WTC11 (cell line): Measurements from ENCODE around the gene CPT1B. TPM values are rescaled to one million over a fixed set of nuclear protein-coding genes. Genes with fewer than 3 reads are reported as not detected.

Experiments
- ATAC-seq: fragments of 200-7000 bp; cut with Tn5 transposase; 2 replicates; pipeline ENCODE4 v1.10.0; 2021; ENCODE audit warnings: mild to moderate bottlenecking, moderate library complexity
- CTCF ChIA-PET: fragments of 300-600 bp; sonication (Branson Sonifier 250); formaldehyde crosslinking; loops from one replicate; lab custom pipeline; 2021; ENCODE audit warnings: antibody characterized with exemption; lab: Charles Lee
- POLR2A ChIA-PET: fragments of 350-600 bp; sonication (Branson Sonifier 250); formaldehyde crosslinking; loops from one replicate; lab custom pipeline; 2021; ENCODE audit warnings: antibody characterized with exemption; lab: Charles Lee
- DNase-seq: peaks from one replicate; pipeline ENCODE4 v3.0.0; 2021; ENCODE audit warnings: low spot score
- H3K27ac Mint-ChIP-seq: 2 replicates; pipeline ENCODE4 v1.8.0; 2021; ENCODE audit warnings: mixed read lengths
- H3K27me3 Mint-ChIP-seq: 2 replicates; pipeline ENCODE4 v1.8.0; 2021; ENCODE audit warnings: low read depth, mild to moderate bottlenecking, moderate library complexity, mixed read lengths
- H3K36me3 Mint-ChIP-seq: 2 replicates; pipeline ENCODE4 v1.8.0; 2021; ENCODE audit warnings: mixed read lengths
- H3K4me1 Mint-ChIP-seq: 2 replicates; pipeline ENCODE4 v1.8.0; 2022; ENCODE audit warnings: mixed read lengths
- H3K4me3 Mint-ChIP-seq: 2 replicates; pipeline ENCODE4 v1.8.0; 2021; ENCODE audit warnings: mild to moderate bottlenecking, moderate library complexity, mixed read lengths
- H3K9me3 Mint-ChIP-seq: 2 replicates; pipeline ENCODE4 v1.8.0; 2021; ENCODE audit warnings: mixed read lengths
- ATF2 ChIP-seq: sonication (generic); formaldehyde crosslinking; IDR thresholded peaks from 2 replicates; pipeline ENCODE4 v1.8.1; 2022; ENCODE audit warnings: low read depth, missing genetic modification reagents, borderline replicate concordance
- CREM ChIP-seq: sonication (generic); formaldehyde crosslinking; IDR thresholded peaks from 2 replicates; pipeline ENCODE4 v1.8.1; 2022; ENCODE audit warnings: mild to moderate bottlenecking, missing genetic modification reagents, moderate library complexity
- E2F1 ChIP-seq: sonication (generic); formaldehyde crosslinking; IDR thresholded peaks from 2 replicates; pipeline ENCODE4 v1.8.0; 2022; ENCODE audit warnings: mild to moderate bottlenecking, missing genetic modification reagents
- E2F5 ChIP-seq: sonication (generic); formaldehyde crosslinking; IDR thresholded peaks from 2 replicates; pipeline ENCODE4 v1.8.1; 2022; ENCODE audit warnings: mild to moderate bottlenecking, moderate library complexity, missing genetic modification reagents
- ELF4 ChIP-seq: sonication (generic); formaldehyde crosslinking; IDR thresholded peaks from 2 replicates; pipeline ENCODE4 v1.8.1; 2022; ENCODE audit warnings: low read depth, mild to moderate bottlenecking, moderate library complexity, missing genetic modification reagents
- GRHL2 ChIP-seq: fragments of 250-450 bp; sonication (Bioruptor Pico); IDR thresholded peaks from 2 replicates; pipeline ENCODE4 v1.8.0; 2022; ENCODE audit warnings: mild to moderate bottlenecking, moderate library complexity; ENCODE audit not compliant: insufficient replicate concordance, severe bottlenecking
- MXD4 ChIP-seq: fragments of 250-450 bp; sonication (Bioruptor Pico); IDR thresholded peaks from 2 replicates; pipeline ENCODE4 v1.8.0; 2021; ENCODE audit warnings: mild to moderate bottlenecking, moderate library complexity, borderline replicate concordance
- NFE2L1 ChIP-seq: sonication (generic); formaldehyde crosslinking; IDR thresholded peaks from 2 replicates; pipeline ENCODE4 v1.8.1; 2023; ENCODE audit warnings: missing genetic modification reagents
- OVOL2 ChIP-seq: fragments of 250-450 bp; sonication (Bioruptor Pico); IDR thresholded peaks from 2 replicates; pipeline ENCODE4 v1.9.0; 2021; ENCODE audit warnings: mild to moderate bottlenecking, borderline replicate concordance
- RORB ChIP-seq: fragments of 250-450 bp; sonication (Bioruptor Pico); IDR thresholded peaks from 2 replicates; pipeline ENCODE4 v1.9.0; 2021; ENCODE audit warnings: mild to moderate bottlenecking
- SMAD3 ChIP-seq: sonication (generic); formaldehyde crosslinking; IDR thresholded peaks from 2 replicates; pipeline ENCODE4 v1.8.0; 2022; ENCODE audit warnings: missing genetic modification reagents, mild to moderate bottlenecking, borderline replicate concordance
- SOX15 ChIP-seq: fragments of 250-450 bp; sonication (Bioruptor Pico); IDR thresholded peaks from 2 replicates; pipeline ENCODE4 v1.9.0; 2021; ENCODE audit warnings: mild to moderate bottlenecking
- TCF7 ChIP-seq: sonication (generic); formaldehyde crosslinking; IDR thresholded peaks from 2 replicates; pipeline ENCODE4 v1.8.0; 2022; ENCODE audit warnings: mild to moderate bottlenecking, low read depth, missing genetic modification reagents, moderate library complexity
- USF2 ChIP-seq: sonication (generic); formaldehyde crosslinking; IDR thresholded peaks from 2 replicates; pipeline ENCODE4 v1.8.1; 2023; ENCODE audit warnings: mild to moderate bottlenecking, missing genetic modification reagents, moderate library complexity
- ZBTB21 ChIP-seq: sonication (generic); formaldehyde crosslinking; IDR thresholded peaks from 2 replicates; pipeline ENCODE4 v1.8.1; 2023; ENCODE audit warnings: mild to moderate bottlenecking, missing genetic modification reagents, borderline replicate concordance
- ZBTB43 ChIP-seq: sonication (generic); formaldehyde crosslinking; IDR thresholded peaks from 2 replicates; pipeline ENCODE4 v1.8.1; 2023; ENCODE audit warnings: mild to moderate bottlenecking, missing genetic modification reagents
- ZNF219 ChIP-seq: sonication (generic); formaldehyde crosslinking; IDR thresholded peaks from 2 replicates; pipeline ENCODE4 v1.8.0; 2023; ENCODE audit warnings: missing genetic modification reagents, mild to moderate bottlenecking, borderline replicate concordance
- ZNF232 ChIP-seq: sonication (generic); formaldehyde crosslinking; IDR thresholded peaks from 2 replicates; pipeline ENCODE4 v1.8.0; 2022; ENCODE audit warnings: mild to moderate bottlenecking, missing genetic modification reagents
- ZNF416 ChIP-seq: fragments of 250-450 bp; sonication (Bioruptor Pico); IDR thresholded peaks from 2 replicates; pipeline ENCODE4 v1.9.0; 2021; ENCODE audit warnings: mild to moderate bottlenecking, inconsistent platforms
- ZNF532 ChIP-seq: fragments of 250-450 bp; sonication (Bioruptor Pico); IDR thresholded peaks from 2 replicates; pipeline ENCODE4 v1.9.0; 2021; ENCODE audit warnings: mild to moderate bottlenecking, borderline replicate concordance
- ZSCAN18 ChIP-seq: fragments of 250-450 bp; sonication (Bioruptor Pico); IDR thresholded peaks from 2 replicates; pipeline ENCODE4 v2.1.2; 2022; ENCODE audit warnings: mild to moderate bottlenecking, moderate library complexity
- total RNA-seq: library from RNA; stranded (reverse); gene quantifications from 3 replicates; pipeline ENCODE4 v1.2.3, GENCODE V29; 2021

Gene CPT1B
- total RNA-seq, 1 experiment from 2014 or later, result 33.7 TPM

- TF ChIP-seq SMAD3 (CRISPR knock-in tag) (no peak), NFE2L1 (CRISPR knock-in tag) (no peak), ZNF219 (CRISPR knock-in tag) (no peak), RORB (CRISPR knock-in tag) (no peak), GRHL2 (no peak)
These were observed 29.4 kb upstream of the CPT1B start (continued) for GRCh38 chr22:50607659-50608020.

GRCh38 chr22:50606946-50607658, 28.9 kb upstream of the CPT1B start:
- ChIA-PET CTCF (interaction anchor here (0.7 to 1.5 kb wide), 6 partner anchors 13 to 123 kb away, joined by 3 to 6 read pairs (median 4); partner anchors contain the start of genes SCO2 and SYCE3), POLR2A (interaction anchor here (0.6 kb wide), 1 partner anchor 123 kb away, joined by 4 read pairs; no protein-coding TSS in a partner anchor)
- Mint-ChIP-seq H3K4me1 (peaks cover 2% of the 10 kb centered on the region; the same call in 1 of the 2 replicates), H3K4me3 (no peak overlapping the region), H3K27ac (peak overlapping the region; percentile 57; the same call in 1 of the 2 replicates), H3K27me3 (peaks cover 20% of the 10 kb centered on the region), H3K9me3 (no peaks in the 10 kb centered on the region), H3K36me3 (no peaks in the 10 kb centered on the region)
- TF ChIP-seq MXD4 (no peak), ZSCAN18 (no peak), SOX15 (CRISPR knock-in tag) (no peak), NFE2L1 (CRISPR knock-in tag) (no peak), TCF7 (CRISPR knock-in tag) (no peak), E2F5 (no peak), SMAD3 (CRISPR knock-in tag) (no peak), USF2 (no peak), CREM (no peak), ELF4 (CRISPR knock-in tag) (no peak), E2F1 (CRISPR knock-in tag) (no peak), ATF2 (no peak), ZNF232 (CRISPR knock-in tag) (no peak), ZNF416 (CRISPR knock-in tag) (no peak), ZBTB43 (CRISPR knock-in tag) (no peak), OVOL2 (CRISPR knock-in tag) (no peak), ZNF532 (no peak), ZBTB21 (no peak)
- no peak for DNase-seq
- ATAC-seq, result no peak
